ENCODE measurements around the gene MYOG. TPM values are rescaled to one million over a fixed set of nuclear protein-coding genes. Genes with fewer than 3 reads are reported as not detected.

The MYOG gene
- total and polyA plus RNA-seq, 2 donors (not counting 1 experiment from before 2014, with no cell fraction given) = not detected

- no peak for DNase-seq (ENCODE audit: low read depth in 2 of 2)
- Histone ChIP-seq H3K9me3 (ENCODE audit: control insufficient read depth, insufficient read depth, low read depth, low read length) (no peaks in the 10 kb centered on the region), H3K4me2 (ENCODE audit: extremely low read depth, insufficient read depth, low read length) (no peak overlapping the region), H3K79me2 (ENCODE audit: control insufficient read depth, insufficient read depth, low read length) (no peaks in the 10 kb centered on the region), H3K4me3 (replicated peaks in 1 of 4; ENCODE audit: control extremely low read depth in 1 of 4, insufficient read depth in 1 of 4, low read depth in 3 of 4, low read length in 4 of 4) (no peak overlapping the region), H3K27ac (ENCODE audit: insufficient read depth, low read length) (no peak overlapping the region), H4K20me1 (ENCODE audit: control insufficient read depth, extremely low read depth, insufficient read depth, low read length) (no peaks in the 10 kb centered on the region), H2AFZ (ENCODE audit: low read length) (no peak overlapping the region), H3K4me1 (ENCODE audit: control insufficient read depth, extremely low read depth, insufficient read depth, low read length) (no peaks in the 10 kb centered on the region), H3K36me3 (ENCODE audit: control insufficient read depth, insufficient read depth, low read length) (no peaks in the 10 kb centered on the region), H3K9ac (ENCODE audit: insufficient read depth, low read length) (no peak overlapping the region), H3K27me3 (ENCODE audit: control insufficient read depth, insufficient read depth, low read length) (peaks cover 35% of the 10 kb centered on the region)
- TF ChIP-seq CTCF (conservative IDR thresholded peaks at IDR 0.05 in 1 of 2, IDR thresholded peaks at IDR 0.05 in 1 of 2; ENCODE audit: low read depth in 1 of 2, low read length in 2 of 2) = no peak
- TF ChIP-seq EZH2 (IDR thresholded peaks at IDR 0.05; ENCODE audit: low read length, missing control alignments) = no peak
These were observed 26.7 kb upstream of the MYOG start for GRCh38 chr1:203112475-203112874.

GRCh38 chr1:203104789-203105390, 19.1 kb upstream of the MYOG start:
- Histone ChIP-seq H3K79me2 (ENCODE audit: control insufficient read depth, insufficient read depth, low read length) (no peaks in the 10 kb centered on the region), H2AFZ (ENCODE audit: low read length) (no peak overlapping the region), H3K27ac (ENCODE audit: insufficient read depth, low read length) (no peak overlapping the region), H3K9me3 (ENCODE audit: control insufficient read depth, insufficient read depth, low read depth, low read length) (no peaks in the 10 kb centered on the region), H3K9ac (ENCODE audit: insufficient read depth, low read length) (no peak overlapping the region), H3K4me3 (replicated peaks in 1 of 4; ENCODE audit: control extremely low read depth in 1 of 4, insufficient read depth in 1 of 4, low read depth in 3 of 4, low read length in 4 of 4) (no peak overlapping the region), H3K27me3 (ENCODE audit: control insufficient read depth, insufficient read depth, low read length) (peaks cover 8% of the 10 kb centered on the region), H3K36me3 (ENCODE audit: control insufficient read depth, insufficient read depth, low read length) (no peaks in the 10 kb centered on the region), H3K4me1 (ENCODE audit: control insufficient read depth, extremely low read depth, insufficient read depth, low read length) (no peaks in the 10 kb centered on the region), H4K20me1 (ENCODE audit: control insufficient read depth, extremely low read depth, insufficient read depth, low read length) (no peaks in the 10 kb centered on the region), H3K4me2 (ENCODE audit: extremely low read depth, insufficient read depth, low read length) (no peak overlapping the region)
- TF ChIP-seq CTCF (conservative IDR thresholded peaks at IDR 0.05 in 1 of 2, IDR thresholded peaks at IDR 0.05 in 1 of 2; ENCODE audit: low read depth in 1 of 2, low read length in 2 of 2) (no peak), EZH2 (IDR thresholded peaks at IDR 0.05; ENCODE audit: low read length, missing control alignments) (no peak)
- DNase-seq (ENCODE audit: low read depth in 2 of 2) = no peak

- no peaks in the 10 kb centered on the region for H3K79me2 ChIP-seq (ENCODE audit: control insufficient read depth, insufficient read depth, low read length)
- H3K4me1 ChIP-seq (ENCODE audit: control insufficient read depth, extremely low read depth, insufficient read depth, low read length) = no peaks in the 10 kb centered on the region
- DNase-seq (ENCODE audit: low read depth in 2 of 2) = no peak
- H3K9ac ChIP-seq (ENCODE audit: insufficient read depth, low read length) = no peak overlapping the region
- no peak overlapping the region for H3K4me2 ChIP-seq (ENCODE audit: extremely low read depth, insufficient read depth, low read length)
- H3K9me3 ChIP-seq (ENCODE audit: control insufficient read depth, insufficient read depth, low read depth, low read length) = no peaks in the 10 kb centered on the region
- no peak overlapping the region for H2AFZ ChIP-seq (ENCODE audit: low read length)
- no peak overlapping the region for H3K27ac ChIP-seq (ENCODE audit: insufficient read depth, low read length)
- H3K4me3 ChIP-seq (replicated peaks in 1 of 4; ENCODE audit: control extremely low read depth in 1 of 4, insufficient read depth in 1 of 4, low read depth in 3 of 4, low read length in 4 of 4) = no peak overlapping the region
- TF ChIP-seq CTCF (conservative IDR thresholded peaks at IDR 0.05 in 1 of 2, IDR thresholded peaks at IDR 0.05 in 1 of 2; ENCODE audit: low read depth in 1 of 2, low read length in 2 of 2) (no peak), EZH2 (IDR thresholded peaks at IDR 0.05; ENCODE audit: low read length, missing control alignments) (no peak)
- H3K36me3 ChIP-seq (ENCODE audit: control insufficient read depth, insufficient read depth, low read length) = no peaks in the 10 kb centered on the region
- H4K20me1 ChIP-seq (ENCODE audit: control insufficient read depth, extremely low read depth, insufficient read depth, low read length) = no peaks in the 10 kb centered on the region
- peaks cover 14% of the 10 kb centered on the region for H3K27me3 ChIP-seq (ENCODE audit: control insufficient read depth, insufficient read depth, low read length)
These were observed 18.1 kb upstream of the MYOG start for GRCh38 chr1:203103829-203104495.
